Naive thymus-derived CD4-positive, alpha-beta T cell (primary cell): ENCODE data around the gene CMAS. TPM values are rescaled to one million over a fixed set of nuclear protein-coding genes. Genes with fewer than 3 reads are reported as not detected.
"Not testable (repeated sequence)": the region's sequence is repeated elsewhere in the genome, so short reads cannot be mapped to it uniquely, and the experiment has no call there.

Experiments used
- ATAC-seq: fragments of 150-1000 bp; cut with Tn5 transposase; 2 replicates; pipeline ENCODE4 v1.10.0; 2021; ENCODE audit warnings: mild to moderate bottlenecking, moderate library complexity
- CTCF ChIA-PET: fragments of 350-600 bp; sonication (Branson Sonifier 250); formaldehyde crosslinking; loops from one replicate; lab custom pipeline; 2021; ENCODE audit warnings: antibody characterized with exemption; lab: Charles Lee
- POLR2A ChIA-PET: fragments of 350-600 bp; sonication (Branson Sonifier 250); formaldehyde crosslinking; loops from one replicate; lab custom pipeline; 2021; ENCODE audit warnings: antibody characterized with exemption, inconsistent platforms; lab: Charles Lee
- DNase-seq, 9 donors: peaks; one replicate each; pipeline versions ENCODE4 v3.0.0 to v3.0.0-alpha.2; 2020 to 2022; ENCODE audit warnings: mixed read lengths in 1 of 9
- H3K27ac ChIP-seq: one replicate; pipeline ENCODE4 v1.7.0; 2013; ENCODE audit warnings: mild to moderate bottlenecking, low read depth, low read length, moderate library complexity
- H3K27me3 ChIP-seq, 2 donors: one replicate each; pipeline ENCODE4 v1.7.0; 2013; ENCODE audit warnings: low read length in 2 of 2, mild to moderate bottlenecking in 2 of 2, moderate library complexity in 2 of 2; ENCODE audit not compliant: control insufficient read depth in 2 of 2, insufficient read depth in 2 of 2
- H3K36me3 ChIP-seq, 3 experiments: 1 replicate in 2 of 3; 2 replicates in 1 of 3; pipeline ENCODE4 v1.7.0; 2013; ENCODE audit warnings: low read length in 3 of 3, mild to moderate bottlenecking in 3 of 3, moderate library complexity in 1 of 3; ENCODE audit not compliant: insufficient read depth in 3 of 3, control insufficient read depth in 2 of 3
- H3K4me1 ChIP-seq, 2 donors: one replicate each; pipeline ENCODE4 v1.7.0; 2013; ENCODE audit warnings: low read length in 2 of 2, mild to moderate bottlenecking in 2 of 2, moderate library complexity in 1 of 2; ENCODE audit not compliant: control insufficient read depth in 2 of 2, insufficient read depth in 2 of 2
- H3K4me3 ChIP-seq: 2 replicates; pipeline ENCODE4 v1.7.0; 2013; ENCODE audit warnings: mild to moderate bottlenecking, low read length
- H3K9me3 ChIP-seq, 3 experiments: 1 replicate in 2 of 3; 2 replicates in 1 of 3; pipeline ENCODE4 v1.7.0; 2013; ENCODE audit warnings: low read length in 3 of 3; ENCODE audit not compliant: control insufficient read depth in 2 of 3
- H3K27ac Mint-ChIP-seq, 9 donors: one replicate each; pipeline ENCODE4 v1.8.0; 2020 to 2022; ENCODE audit warnings: mixed read lengths in 9 of 9, mild to moderate bottlenecking in 8 of 9, moderate library complexity in 5 of 9, inconsistent platforms in 2 of 9
- H3K27me3 Mint-ChIP-seq, 5 donors: one replicate each; pipeline ENCODE4 v1.8.0; 2021 to 2022; ENCODE audit warnings: mixed read lengths in 5 of 5, mild to moderate bottlenecking in 1 of 5
- H3K36me3 Mint-ChIP-seq, 5 donors: one replicate each; pipeline ENCODE4 v1.8.0; 2020 to 2022; ENCODE audit warnings: mixed read lengths in 5 of 5, mild to moderate bottlenecking in 3 of 5, inconsistent platforms in 1 of 5
- H3K4me1 Mint-ChIP-seq, 7 donors: one replicate each; pipeline ENCODE4 v1.8.0; 2020 to 2022; ENCODE audit warnings: mixed read lengths in 7 of 7, mild to moderate bottlenecking in 3 of 7, inconsistent platforms in 1 of 7
- H3K4me3 Mint-ChIP-seq, 10 donors: one replicate each; pipeline ENCODE4 v1.8.0; 2020 to 2022; ENCODE audit warnings: mild to moderate bottlenecking in 10 of 10, mixed read lengths in 10 of 10, moderate library complexity in 6 of 10, inconsistent platforms in 2 of 10
- H3K9me3 Mint-ChIP-seq, 11 donors: one replicate each; pipeline ENCODE4 v1.8.0; 2020 to 2022; ENCODE audit warnings: mixed read lengths in 11 of 11, mild to moderate bottlenecking in 4 of 11, inconsistent platforms in 1 of 11, moderate library complexity in 1 of 11
- intact Hi-C, 2 donors: fragments of 100-400 bp; cut with micrococcal nuclease; formaldehyde crosslinking; loops; one replicate each; pipeline ENCODE4 v1.15.1; 2023
- polyA plus RNA-seq, 2 donors: library from polyadenylated mRNA; unstranded; fragments of 300-500 nt; fragmentation: Illumina TruSeq; gene quantifications; one replicate each; pipeline ENCODE4 v1.2.3, GENCODE V29; 2021
- total RNA-seq, 6 experiments: library from RNA in 5 of 6; stranded (reverse) in 5 of 6; gene quantifications; 1 replicate in 5 of 6; 2 replicates in 1 of 6; pipeline ENCODE4 v1.2.3 and lab custom pipeline; 2021 to 2026

CMAS gene
- total RNA-seq (10 to 100 TPM; 10.1 to 33.6 (median 19.4) TPM), polyA plus RNA-seq (10 to 100 TPM; 29.1 to 33.8 TPM), total RNA-seq (lab: John Stamatoyannopoulos, UW) (9.6 reads per million, percentile 35 among the genes with 10 or more reads in this experiment)

DNA sequence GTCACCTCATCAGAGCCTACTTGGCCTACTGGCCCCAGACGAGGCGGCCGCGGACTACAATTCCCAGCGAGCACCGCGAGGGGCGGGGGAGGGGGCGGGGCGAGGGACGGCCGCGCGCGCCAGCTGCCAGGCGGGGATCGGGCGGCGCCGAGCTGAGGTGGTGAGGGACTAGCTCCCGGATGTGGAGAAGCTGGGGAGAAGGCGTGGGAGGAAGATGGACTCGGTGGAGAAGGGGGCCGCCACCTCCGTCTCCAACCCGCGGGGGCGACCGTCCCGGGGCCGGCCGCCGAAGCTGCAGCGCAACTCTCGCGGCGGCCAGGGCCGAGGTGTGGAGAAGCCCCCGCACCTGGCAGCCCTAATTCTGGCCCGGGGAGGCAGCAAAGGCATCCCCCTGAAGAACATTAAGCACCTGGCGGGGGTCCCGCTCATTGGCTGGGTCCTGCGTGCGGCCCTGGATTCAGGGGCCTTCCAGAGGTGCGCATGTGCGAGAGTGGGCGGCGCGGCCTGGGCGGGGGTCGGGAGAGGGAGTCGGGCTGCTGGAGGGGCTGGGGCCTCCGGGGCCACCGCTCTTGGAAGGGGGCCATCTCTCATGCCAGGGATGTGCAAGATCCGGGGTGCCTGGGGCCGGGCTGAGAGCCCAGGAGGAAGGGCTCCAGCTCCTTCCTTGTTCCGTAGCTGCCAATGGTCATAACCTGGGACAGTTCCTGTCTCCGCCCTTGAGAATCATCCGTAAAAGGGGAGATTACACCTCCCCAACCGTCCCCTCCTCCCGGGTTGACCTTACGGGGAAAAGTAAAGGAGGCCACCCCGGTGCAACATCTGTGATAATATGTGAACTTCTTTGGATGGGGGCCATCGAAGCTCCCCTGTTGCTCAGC lies at the start of gene CMAS:
Gene CMAS (plus strand): TSS at position 129 of the 878 bp plus-strand sequence. CDS start 86 bp downstream, at position 215.
- intact Hi-C loops = loop anchor here (1.0 to 5.0 kb wide), 11 partner anchors 116 to 609 kb away; partner anchors contain the start of genes C2CD5 (in 2 of the 2), ETNK1 (in 2 of the 2), GOLT1B (in 2 of the 2) and LDHB (in 2 of the 2)
- H3K27me3 Mint-ChIP-seq = no peaks in the 10 kb centered on the region
- ChIA-PET CTCF (interaction anchor here (0.6 to 1.5 kb wide), 3 partner anchors 36 to 348 kb away, joined by 3 to 5 read pairs (median 3); no protein-coding TSS in a partner anchor), POLR2A (interaction anchor here (0.7 to 1.6 kb wide), 8 partner anchors 9 to 579 kb away, joined by 3 to 5 read pairs (median 4); partner anchors contain the start of genes C2CD5, ETNK1 and LDHB)
- H3K9me3 Mint-ChIP-seq = peaks cover 0 to 1% (median 0%) of the 10 kb centered on the region in 11 donors
- Histone ChIP-seq H3K9me3 (no peaks in the 10 kb centered on the region), H3K27me3 (no peaks in the 10 kb centered on the region), H3K4me3 (peak within 1 kb of the TSS; percentile 82), H3K27ac (peak within 1 kb of the TSS; percentile 82), H3K4me1 (peaks cover 10 to 15% of the 10 kb centered on the region in 2 donors), H3K36me3 (peaks cover 0 to 6% (median 0%) of the 10 kb centered on the region in 3 experiments)
- peaks cover 27 to 65% (median 48%) of the 10 kb centered on the region in 7 donors for H3K4me1 Mint-ChIP-seq
- peak within 1 kb of the TSS; percentile 35 to 95 (median 89) for H3K27ac Mint-ChIP-seq
- peak; percentile 93 for ATAC-seq
- peak within 1 kb of the TSS; percentile 80 to 99 (median 94) for H3K4me3 Mint-ChIP-seq
- DNase-seq = peak; percentile 49 to 76 (median 65)
- H3K36me3 Mint-ChIP-seq = peaks cover 0 to 17% (median 0%) of the 10 kb centered on the region in 5 donors

DNA sequence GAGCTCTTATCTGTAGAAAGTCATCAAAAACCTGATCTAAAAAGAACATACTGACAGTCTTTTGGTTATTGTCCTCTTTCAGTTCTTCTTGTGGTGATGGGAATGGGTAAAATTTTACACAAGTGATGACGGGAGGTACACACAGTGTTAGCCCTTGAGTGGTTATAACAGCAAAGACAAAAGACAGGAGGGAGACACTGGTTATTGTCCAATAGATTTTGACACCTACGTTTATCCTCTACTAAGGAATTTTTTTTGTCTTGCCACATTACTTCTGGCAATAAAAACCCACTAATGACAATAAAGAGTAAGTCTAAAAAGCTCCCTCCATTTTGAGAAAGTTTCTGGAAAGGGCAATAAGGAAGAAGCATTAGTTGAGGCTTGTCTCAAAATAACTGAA lies 47.7 kb upstream of the CMAS start:
- POLR2A ChIA-PET = no interaction called here
- no peak overlapping the region for H3K4me3 Mint-ChIP-seq
- CTCF ChIA-PET = no interaction called here

DNA sequence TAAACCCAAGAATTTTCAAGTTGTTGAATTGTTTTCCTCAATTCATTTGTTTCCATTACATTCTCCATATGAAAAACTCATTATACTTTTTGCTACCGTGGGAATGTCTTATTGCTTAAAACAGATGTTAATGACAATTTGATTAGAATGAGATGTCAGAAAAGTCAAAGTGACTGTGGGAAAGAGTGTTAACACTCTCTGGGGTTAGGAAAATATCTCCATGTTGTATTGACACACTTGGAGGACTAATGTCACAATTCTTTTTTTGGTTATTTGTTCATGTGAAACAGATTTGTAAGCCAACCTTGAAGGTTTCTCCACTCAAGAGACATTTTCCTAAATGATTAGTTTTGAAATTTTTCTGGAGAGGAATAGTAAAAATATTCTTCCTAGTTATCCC lies 47.2 kb upstream of the CMAS start:
- H3K27ac ChIP-seq = no peak overlapping the region
- no peak overlapping the region for H3K4me3 ChIP-seq
- no peaks in the 10 kb centered on the region for H3K36me3 Mint-ChIP-seq
- H3K4me3 Mint-ChIP-seq = no peak overlapping the region
- H3K9me3 ChIP-seq = no peaks in the 10 kb centered on the region
- ATAC-seq (no peak), DNase-seq (no peak)
- ChIA-PET POLR2A (no interaction called here), CTCF (no interaction called here)
- no peaks in the 10 kb centered on the region for H3K4me1 Mint-ChIP-seq
- H3K27me3 ChIP-seq = no peaks in the 10 kb centered on the region
- H3K36me3 ChIP-seq = no peaks in the 10 kb centered on the region
- no peaks in the 10 kb centered on the region for H3K4me1 ChIP-seq
- H3K9me3 Mint-ChIP-seq = no peaks in the 10 kb centered on the region
- H3K27ac Mint-ChIP-seq = no peak overlapping the region
- intact Hi-C loops = no loop called here
- H3K27me3 Mint-ChIP-seq = peaks cover 0 to 5% (median 0%) of the 10 kb centered on the region in 5 donors

More for the DNA sequence above, 47.7 kb upstream of the CMAS start:
- intact Hi-C loops = no loop called here
- Histone ChIP-seq H3K27me3 (no peaks in the 10 kb centered on the region), H3K4me3 (no peak overlapping the region), H3K4me1 (no peaks in the 10 kb centered on the region), H3K27ac (no peak overlapping the region), H3K9me3 (no peaks in the 10 kb centered on the region), H3K36me3 (no peaks in the 10 kb centered on the region)
- H3K27ac Mint-ChIP-seq = no peak overlapping the region
- no peaks in the 10 kb centered on the region for H3K9me3 Mint-ChIP-seq
- DNase-seq = no peak
- H3K27me3 Mint-ChIP-seq = peaks cover 0 to 5% (median 0%) of the 10 kb centered on the region in 5 donors
- ATAC-seq = no peak
- peaks cover 0 to under 1% (median under 1%) of the 10 kb centered on the region in 7 donors for H3K4me1 Mint-ChIP-seq
- no peaks in the 10 kb centered on the region for H3K36me3 Mint-ChIP-seq

DNA sequence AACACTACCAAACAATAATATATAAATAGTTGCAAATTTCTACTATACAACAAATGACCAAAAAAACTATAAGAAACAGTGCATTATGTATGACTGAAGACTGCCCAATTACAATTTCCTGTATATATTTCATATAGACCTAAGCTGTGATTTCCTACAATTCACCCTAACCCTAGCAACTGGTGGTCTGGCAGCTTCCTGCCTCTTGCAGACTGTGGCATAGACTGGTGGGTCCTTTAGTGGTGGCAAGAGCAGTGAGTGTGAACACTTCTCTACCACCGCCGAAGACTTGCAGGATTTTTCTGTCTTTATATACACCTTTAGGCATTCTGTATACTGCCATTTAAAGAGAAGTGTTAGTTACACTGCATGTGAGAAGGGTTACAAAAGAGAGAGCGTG lies 43.6 kb upstream of the CMAS start:
- Mint-ChIP-seq H3K4me1 (no peaks in the 10 kb centered on the region), H3K36me3 (no peaks in the 10 kb centered on the region), H3K4me3 (no peak overlapping the region), H3K9me3 (no peaks in the 10 kb centered on the region), H3K27ac (no peak overlapping the region), H3K27me3 (peaks cover 0 to 5% (median 0%) of the 10 kb centered on the region in 5 donors)
- DNase-seq = no peak
- CTCF ChIA-PET = interaction anchor here (1.2 kb wide), 1 partner anchor 16 kb away, joined by 3 read pairs; no protein-coding TSS in a partner anchor
- POLR2A ChIA-PET = no interaction called here
- intact Hi-C loops = no loop called here
- Histone ChIP-seq H3K4me3 (no peak overlapping the region), H3K9me3 (no peaks in the 10 kb centered on the region), H3K27ac (no peak overlapping the region), H3K4me1 (no peaks in the 10 kb centered on the region), H3K36me3 (no peaks in the 10 kb centered on the region), H3K27me3 (no peaks in the 10 kb centered on the region)
- no peak for ATAC-seq

DNA sequence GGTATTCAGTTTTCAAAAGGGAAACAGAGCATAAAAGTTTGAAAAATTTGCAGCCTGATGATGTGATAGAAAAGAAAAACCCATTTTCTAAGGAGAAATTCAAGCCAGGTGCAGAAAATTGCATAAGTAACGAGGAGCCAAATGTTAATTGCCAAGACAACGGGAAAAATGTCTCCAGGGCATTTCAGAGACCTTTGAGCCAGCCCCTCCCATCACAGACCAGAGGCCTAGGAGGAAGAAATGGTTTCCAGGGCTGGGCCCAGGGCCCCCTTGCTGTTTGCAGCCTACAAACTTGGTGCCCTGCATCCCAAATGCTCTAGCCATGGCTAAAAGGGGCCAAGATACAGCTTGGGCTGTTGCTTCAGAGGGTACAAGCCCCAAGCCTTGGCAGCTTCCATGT lies 38.2 kb upstream of the CMAS start:
- H3K9me3 Mint-ChIP-seq, H3K36me3 Mint-ChIP-seq, H3K4me3 Mint-ChIP-seq, H3K36me3 ChIP-seq, H3K27ac Mint-ChIP-seq, H3K4me1 ChIP-seq, intact Hi-C loops, CTCF ChIA-PET, H3K4me3 ChIP-seq, POLR2A ChIA-PET, H3K27ac ChIP-seq, DNase-seq, H3K4me1 Mint-ChIP-seq, H3K27me3 Mint-ChIP-seq, ATAC-seq, H3K27me3 ChIP-seq, H3K9me3 ChIP-seq: not testable (repeated sequence)

DNA sequence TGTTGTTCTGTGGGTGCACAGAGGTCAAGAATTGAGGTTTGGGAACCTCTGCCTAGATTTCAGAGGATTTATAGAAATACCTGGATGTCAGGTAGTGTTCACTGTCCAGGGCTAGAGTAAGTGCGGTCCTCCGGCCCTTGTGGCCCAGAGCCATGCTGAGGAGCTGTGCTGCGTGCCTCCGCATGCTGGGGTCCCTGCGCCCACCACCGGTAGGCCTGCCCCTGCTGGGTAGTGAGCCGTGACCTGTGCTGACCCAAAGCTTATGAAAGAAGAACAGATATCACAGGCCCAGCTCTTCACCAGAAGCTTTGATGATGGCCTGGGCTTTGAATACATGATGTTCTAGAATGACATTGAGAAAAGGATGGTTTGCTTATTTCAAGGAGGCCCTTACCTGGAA lies 37.8 kb upstream of the CMAS start:
- no peaks in the 10 kb centered on the region for H3K9me3 Mint-ChIP-seq
- no peaks in the 10 kb centered on the region for H3K36me3 Mint-ChIP-seq
- DNase-seq (no peak), ATAC-seq (no peak)
- Histone ChIP-seq H3K9me3 (no peaks in the 10 kb centered on the region), H3K4me1 (no peaks in the 10 kb centered on the region), H3K27me3 (no peaks in the 10 kb centered on the region), H3K4me3 (no peak overlapping the region), H3K36me3 (no peaks in the 10 kb centered on the region), H3K27ac (no peak overlapping the region)
- intact Hi-C loops = no loop called here
- CTCF ChIA-PET = no interaction called here
- H3K27ac Mint-ChIP-seq = no peak overlapping the region
- POLR2A ChIA-PET = no interaction called here
- peaks cover 0 to 9% (median 6%) of the 10 kb centered on the region in 5 donors for H3K27me3 Mint-ChIP-seq
- no peak overlapping the region for H3K4me3 Mint-ChIP-seq
- no peaks in the 10 kb centered on the region for H3K4me1 Mint-ChIP-seq
